Gastroesophageal sphincter (tissue), 4 donors: ENCODE data around the gene MAPK7. TPM values are rescaled to one million over a fixed set of nuclear protein-coding genes. Genes with fewer than 3 reads are reported as not detected.

ENCODE experiments used
- ATAC-seq: fragments of 150-250 bp; one replicate; pipeline ENCODE4 v1.9.1; 2016; ENCODE audit warnings: mild to moderate bottlenecking, moderate library complexity
- H3K27ac ChIP-seq, 4 donors: fragments of 200-600 bp; sonication (generic) in 3 of 4; 1 replicate in 3 of 4; 2 replicates in 1 of 4; pipeline ENCODE4 v1.5.1; 2016 to 2019
- H3K27me3 ChIP-seq: fragments of 200-600 bp; sonication (generic); one replicate; pipeline ENCODE4 v1.5.1; 2019
- H3K36me3 ChIP-seq, 2 donors: fragments of 200-600 bp; sonication (generic); one replicate each; pipeline ENCODE4 v1.5.1; 2019; ENCODE audit warnings: control low read depth in 1 of 2
- H3K4me1 ChIP-seq, 3 donors: fragments of 200-600 bp; sonication (generic); 1 replicate in 2 of 3; 2 replicates in 1 of 3; pipeline ENCODE4 v1.5.1; 2016 to 2019; ENCODE audit warnings: control low read depth in 2 of 3
- H3K4me3 ChIP-seq, 2 donors: fragments of 200-600 bp; sonication (generic); one replicate each; pipeline ENCODE4 v1.5.1; 2019; ENCODE audit warnings: mild to moderate bottlenecking in 1 of 2, moderate library complexity in 1 of 2
- H3K9me3 ChIP-seq, 3 donors: fragments of 200-600 bp; sonication (generic); one replicate each; pipeline ENCODE4 v1.5.1; 2017 to 2019; ENCODE audit warnings: control low read depth in 2 of 3
- CTCF ChIP-seq, 4 experiments: fragments of 200-600 bp in 2 of 4; fragments of 450-650 bp in 2 of 4; sonication (generic) in 1 of 4; IDR thresholded peaks; one replicate each; pipeline ENCODE4 v1.5.1; 2017 to 2019; ENCODE audit warnings: antibody characterized with exemption in 4 of 4, mild to moderate bottlenecking in 2 of 4, moderate library complexity in 2 of 4
- EP300 ChIP-seq: sonication (generic); formaldehyde crosslinking; IDR thresholded peaks from one replicate; pipeline ENCODE4 v1.6.1; 2017; ENCODE audit warnings: antibody characterized with exemption, mild to moderate bottlenecking
- POLR2A ChIP-seq, 2 donors: fragments of 450-650 bp; IDR thresholded peaks; one replicate each; pipeline ENCODE4 v1.6.1; 2017; ENCODE audit warnings: antibody characterized with exemption in 2 of 2, mild to moderate bottlenecking in 2 of 2, moderate library complexity in 1 of 2
- POLR2AphosphoS5 ChIP-seq: sonication (generic); formaldehyde crosslinking; IDR thresholded peaks from one replicate; pipeline ENCODE4 v1.6.1; 2017; ENCODE audit warnings: antibody characterized with exemption
- WGBS, 2 donors: methylation state at CpG; one replicate each; pipeline ENCODE4 v1.1.5; 2018; ENCODE audit warnings: low coverage in 1 of 2; 5-methylcytosine and 5-hydroxymethylcytosine counted together
- total RNA-seq, 4 donors: library from RNA; depleted of rRNA; stranded (reverse); fragments of >200 nt; gene quantifications; one replicate each; pipeline ENCODE4 v1.1.0, GENCODE V29; 2016

MAPK7 gene
- total RNA-seq, 4 donors from 2014 or later, result 11.7 to 43.0 (median 28.0) TPM

- TF ChIP-seq POLR2AphosphoS5 (no peak), EP300 (no peak), CTCF (IDR thresholded peaks at IDR 0.05) (no peak), POLR2A (IDR thresholded peaks at IDR 0.05) (no peak)
- ATAC-seq, result no peak
- no peak overlapping the region for H3K27ac ChIP-seq
- 65 to 67% methylated on average over 3 to 7 of the region's 7 CpGs for WGBS, 2 donors
- no peaks in the 10 kb centered on the region for H3K9me3 ChIP-seq
- H3K27me3 ChIP-seq, result no peaks in the 10 kb centered on the region
- H3K4me3 ChIP-seq, result no peak overlapping the region
- H3K4me1 ChIP-seq, result peaks cover 0 to 21% (median 9%) of the 10 kb centered on the region in 3 donors
- H3K36me3 ChIP-seq, result peaks cover 0 to 32% of the 10 kb centered on the region in 2 donors
These were observed 19.1 kb upstream of the MAPK7 start for GRCh38 chr17:19359151-19359550.

- H3K27me3 ChIP-seq, result no peaks in the 10 kb centered on the region
- H3K9me3 ChIP-seq, result no peaks in the 10 kb centered on the region
- peaks cover 0 to 32% of the 10 kb centered on the region in 2 donors for H3K36me3 ChIP-seq
- H3K4me3 ChIP-seq, result no peak overlapping the region
- H3K27ac ChIP-seq, result no peak overlapping the region
- TF ChIP-seq POLR2AphosphoS5, result no peak
- TF ChIP-seq CTCF (IDR thresholded peaks at IDR 0.05), result no peak
- TF ChIP-seq POLR2A (IDR thresholded peaks at IDR 0.05), result no peak
- no peak for TF ChIP-seq EP300
- ATAC-seq, result no peak
- H3K4me1 ChIP-seq, result peaks cover 0 to 21% (median 9%) of the 10 kb centered on the region in 3 donors
- WGBS, 2 donors, result 93% methylated on average over 4 of the region's 5 CpGs; no CpG with 5 or more reads in 1 of the 2 donors
These were observed 18.4 kb upstream of the MAPK7 start for GRCh38 chr17:19359856-19360255.

- Histone ChIP-seq H3K4me3 (no peak overlapping the region), H3K9me3 (no peaks in the 10 kb centered on the region), H3K27me3 (no peaks in the 10 kb centered on the region), H3K4me1 (peaks cover 0 to 21% (median 9%) of the 10 kb centered on the region in 3 donors), H3K36me3 (peaks cover 0 to 32% of the 10 kb centered on the region in 2 donors), H3K27ac (no peak overlapping the region)
- TF ChIP-seq EP300, result no peak
- 81 to 95% methylated on average over 7 to 8 of the region's 8 CpGs for WGBS, 2 donors
- ATAC-seq, result no peak
These were observed 17.5 kb upstream of the MAPK7 start for GRCh38 chr17:19360772-19361171.

GRCh38 chr17:19361326-19361725 is 17.0 kb upstream of the MAPK7 start:
- TF ChIP-seq CTCF (IDR thresholded peaks at IDR 0.05) (no peak), POLR2AphosphoS5 (no peak), POLR2A (IDR thresholded peaks at IDR 0.05) (no peak), EP300 (no peak)
- Histone ChIP-seq H3K27ac (peak overlapping the region in 2 of 4 donors; percentile 88 to 89), H3K4me3 (no peak overlapping the region), H3K9me3 (no peaks in the 10 kb centered on the region), H3K4me1 (peaks cover 0 to 21% (median 9%) of the 10 kb centered on the region in 3 donors), H3K36me3 (peaks cover 0 to 29% of the 10 kb centered on the region in 2 donors), H3K27me3 (no peaks in the 10 kb centered on the region)
- ATAC-seq, result no peak
- WGBS, 2 donors, result 68% methylated on average over 5 of the region's 6 CpGs; no CpG with 5 or more reads in 1 of the 2 donors

GRCh38 chr17:19361944-19362276 is 16.4 kb upstream of the MAPK7 start:
- TF ChIP-seq CTCF (IDR thresholded peaks at IDR 0.05) (no peak), POLR2AphosphoS5 (no peak), POLR2A (IDR thresholded peaks at IDR 0.05) (no peak), EP300 (no peak)
- Histone ChIP-seq H3K27ac (peak overlapping the region; percentile 13 to 90 (median 88)), H3K36me3 (peaks cover 0 to 23% of the 10 kb centered on the region in 2 donors), H3K9me3 (no peaks in the 10 kb centered on the region), H3K4me3 (peak overlapping the region; percentile 50 to 84), H3K4me1 (peaks cover 0 to 21% (median 9%) of the 10 kb centered on the region in 3 donors), H3K27me3 (no peaks in the 10 kb centered on the region)
- no peak for ATAC-seq
- 39 to 40% methylated on average over 3 to 4 of the region's 16 CpGs for WGBS, 2 donors
